Stimulated activated CD8-positive, alpha-beta memory T cell treated with anti-CD3 and anti-CD28 coated beads, Interleukin-12 subunit alpha, Interleukin-12 subunit beta, amount 100 ng/mL, for 4 hours (primary cell): ENCODE data around the gene EP300.

ENCODE experiments used
- DNase-seq: peaks from one replicate; pipeline ENCODE4 v3.0.0-alpha.2; 2020; ENCODE audit warnings: low read depth

The EP300 gene

DNA sequence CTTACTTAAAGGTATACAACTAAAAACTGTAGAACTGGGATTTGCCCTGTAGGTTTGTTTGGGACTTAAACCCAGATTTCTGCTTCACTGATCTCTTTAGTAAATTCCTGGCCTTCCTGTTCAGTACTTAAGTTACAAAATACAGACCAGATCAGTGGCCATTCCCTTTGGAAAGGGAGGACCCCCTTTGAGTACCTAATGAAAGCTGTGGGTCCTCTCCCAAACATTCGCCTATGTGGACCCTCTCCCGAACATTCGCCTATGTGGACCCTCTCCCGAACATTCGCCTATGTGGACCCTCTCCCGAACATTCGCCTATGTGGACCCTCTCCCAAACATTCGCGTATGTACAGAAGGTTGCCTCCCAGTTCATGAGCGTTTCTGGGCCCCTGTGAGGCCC is 123.0 kb downstream of the EP300 start:
- no peak for DNase-seq

DNA sequence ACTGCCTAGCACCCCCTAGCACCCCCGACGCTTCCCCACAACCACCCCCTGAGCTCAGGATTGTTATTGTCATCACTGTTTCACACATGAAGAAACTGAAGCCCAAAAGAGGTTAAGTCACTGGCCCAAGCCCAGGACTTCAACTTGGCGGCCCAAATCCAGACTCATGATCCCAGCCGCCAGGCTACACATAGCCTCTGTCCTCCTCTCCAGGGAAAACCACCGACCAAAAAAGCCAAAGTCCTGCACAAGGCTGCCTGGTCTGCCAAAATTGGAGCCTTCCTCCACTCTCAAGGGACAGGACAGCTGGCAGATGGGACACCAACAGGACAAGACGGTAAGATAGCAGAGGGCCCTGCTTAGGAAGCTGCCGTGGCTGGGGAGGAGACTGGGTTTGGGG is 123.5 kb downstream of the EP300 start:
- DNase-seq: no peak

DNA sequence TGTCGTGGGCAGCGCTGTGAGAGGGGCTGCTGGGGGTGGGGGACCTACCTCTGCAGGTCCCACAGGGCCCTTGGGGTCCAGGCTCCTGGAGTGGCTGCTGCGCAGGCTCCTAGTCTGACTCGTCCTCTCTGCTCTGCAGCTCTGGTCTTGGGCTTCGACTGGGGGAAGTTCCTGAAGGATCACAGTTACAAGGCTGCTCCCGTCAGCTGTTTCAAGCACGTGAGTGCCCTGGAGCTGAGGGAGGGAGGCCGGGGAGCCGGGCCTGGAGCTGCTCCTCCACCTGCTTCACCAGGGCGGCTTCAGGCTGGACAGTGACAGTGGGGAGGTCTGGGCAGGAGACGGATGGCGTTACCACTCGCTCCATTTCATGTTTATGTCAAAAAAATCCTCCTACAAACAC is 124.6 kb downstream of the EP300 start:
- no peak for DNase-seq

DNA sequence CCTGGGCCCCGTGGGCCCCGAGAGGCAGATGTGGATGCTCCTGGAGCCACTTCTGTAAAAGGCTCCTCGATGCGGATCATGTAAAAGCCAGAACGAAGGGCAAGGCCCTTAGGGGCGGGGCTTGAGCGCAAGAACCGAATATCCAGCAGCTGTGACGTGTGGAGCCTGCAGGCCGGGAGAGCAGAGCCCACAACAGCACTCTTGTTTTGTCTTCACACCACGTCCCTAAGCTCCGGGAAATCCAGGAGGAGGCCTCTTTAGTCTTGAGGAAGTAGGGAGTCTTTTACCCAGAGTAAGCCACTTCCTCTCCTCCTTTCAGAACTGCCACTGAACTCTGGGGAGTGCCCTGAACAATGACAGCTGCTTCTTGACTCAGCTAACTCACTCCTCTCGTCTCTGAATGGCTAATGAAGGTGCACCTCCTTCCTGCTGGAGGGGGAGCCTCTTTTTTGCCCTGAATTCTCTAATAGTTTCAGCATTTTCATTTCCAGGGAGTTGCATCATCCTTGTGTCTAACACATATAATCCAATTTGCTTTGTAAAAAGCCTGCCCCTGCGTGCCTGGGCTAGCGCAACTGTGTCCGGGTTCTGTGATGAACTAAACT is 125.3 kb downstream of the EP300 start:
- DNase-seq: no peak

DNA sequence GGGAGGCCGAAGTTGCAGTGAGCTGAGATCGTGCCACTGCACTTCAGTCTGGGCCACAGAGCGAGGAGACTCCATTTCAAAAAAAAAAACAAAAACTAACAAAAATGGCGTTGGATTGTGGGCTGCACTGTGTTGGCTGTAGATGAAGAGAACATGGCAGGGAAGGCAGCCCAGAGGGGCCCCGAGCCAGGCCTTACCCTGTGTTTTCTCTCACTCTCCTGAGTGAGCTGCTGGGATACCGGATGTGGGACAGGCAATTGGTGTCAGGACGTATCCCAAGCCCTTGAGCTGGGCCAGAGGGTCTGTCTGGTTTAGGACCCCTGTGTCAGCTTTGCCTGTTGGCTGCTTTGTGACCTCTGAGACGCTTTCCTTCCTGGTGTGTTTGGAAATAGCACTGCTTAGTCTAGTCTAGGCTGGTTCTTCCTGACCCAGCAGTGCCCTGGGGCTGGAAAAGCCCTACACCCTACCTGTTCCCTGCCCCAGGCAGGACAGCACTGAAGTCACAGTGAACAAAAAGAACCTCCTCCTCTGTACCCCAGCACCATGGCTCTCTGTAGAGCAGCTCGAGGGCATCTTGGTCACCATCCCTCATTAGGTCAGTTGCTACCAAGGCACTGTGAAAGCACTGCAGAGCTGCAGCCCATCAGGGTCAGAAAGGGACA is 130.6 kb downstream of the EP300 start:
- DNase-seq: no peak

DNA sequence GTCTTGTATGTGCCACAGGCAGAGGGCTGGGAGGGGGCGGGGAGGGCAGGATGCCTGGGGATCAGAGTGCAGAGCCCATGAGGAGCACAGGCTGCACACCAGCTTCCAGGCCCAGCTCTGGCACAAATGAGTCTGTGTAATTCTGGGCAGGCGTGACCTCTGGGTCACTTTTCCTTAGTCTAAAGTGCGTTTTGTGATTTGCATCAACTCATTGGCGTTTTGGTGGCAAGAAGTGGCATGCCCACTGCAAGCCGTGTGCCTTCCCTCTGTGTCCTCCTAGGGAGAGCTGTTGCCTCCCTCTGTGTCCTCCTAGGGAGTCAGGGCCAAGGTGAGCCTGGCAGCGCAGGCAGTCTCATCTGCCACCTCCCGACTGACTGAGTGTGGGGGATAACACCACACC is 131.1 kb downstream of the EP300 start:
- DNase-seq: no peak

DNA sequence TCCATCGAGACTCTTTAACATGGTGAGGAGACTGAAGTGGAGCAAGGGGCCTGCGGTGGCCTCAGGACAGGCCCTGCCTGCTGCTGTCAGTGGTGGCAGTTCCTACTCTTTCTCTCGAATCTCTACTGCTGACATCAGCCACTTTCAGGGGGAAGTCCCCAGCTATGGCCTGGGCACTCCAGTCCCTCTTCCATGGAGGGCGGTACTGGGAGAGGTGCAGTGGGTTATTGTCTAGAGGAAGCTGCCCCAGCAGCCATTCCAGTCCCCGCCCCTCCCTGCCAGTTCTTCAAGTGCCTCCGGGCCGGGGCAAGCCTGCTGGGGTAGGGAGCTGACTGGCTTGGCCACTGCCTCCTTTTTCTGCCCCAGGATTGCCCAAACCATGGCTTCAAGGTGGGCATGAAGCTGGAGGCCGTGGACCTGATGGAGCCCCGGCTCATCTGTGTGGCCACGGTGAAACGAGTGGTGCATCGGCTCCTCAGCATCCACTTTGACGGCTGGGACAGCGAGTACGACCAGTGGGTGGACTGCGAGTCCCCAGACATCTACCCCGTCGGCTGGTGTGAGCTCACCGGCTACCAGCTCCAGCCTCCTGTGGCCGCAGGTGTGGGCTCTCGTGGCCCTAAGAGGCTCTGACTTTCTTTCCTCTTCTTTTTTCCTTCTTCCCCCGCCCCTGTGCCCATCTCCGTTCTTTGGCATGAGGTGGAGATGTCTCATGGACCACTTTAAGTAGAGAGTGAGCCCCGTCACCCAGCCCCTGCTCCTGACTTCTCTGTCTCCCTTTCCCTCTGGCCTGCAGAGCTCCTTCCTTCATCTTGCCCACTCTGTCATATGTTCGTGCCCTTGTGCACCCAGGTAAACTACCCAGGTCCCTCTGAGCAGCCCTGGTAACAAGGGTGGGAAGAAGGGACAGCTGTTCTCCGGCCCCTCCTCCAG is 134.6 kb downstream of the EP300 start:
- no peak for DNase-seq

DNA sequence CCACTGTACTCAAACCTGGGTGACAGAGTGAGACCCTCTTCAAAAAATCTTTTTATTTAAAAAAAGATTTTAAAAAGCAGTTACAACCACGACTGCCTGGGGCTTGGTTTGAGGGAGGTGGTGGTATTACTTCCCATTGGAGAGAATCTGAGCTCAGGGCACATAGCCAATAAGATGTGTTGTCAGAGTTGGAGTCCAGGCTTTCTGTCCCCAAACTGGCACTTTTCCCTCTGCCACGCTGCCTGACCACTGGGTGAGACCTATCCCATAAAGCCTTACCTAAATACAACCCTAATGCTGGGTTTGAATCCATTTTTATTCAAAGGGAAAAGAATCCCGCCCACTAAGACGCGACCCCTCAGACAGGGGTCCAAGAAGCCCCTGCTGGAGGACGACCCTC is 136.8 kb downstream of the EP300 start:
- DNase-seq: no peak
